Lower leg skin (tissue), 3 donors: Measurements from ENCODE around the gene CYP2A13.

Experiments used
- POLR2A ChIP-seq, 2 donors: fragments of 450-650 bp; IDR thresholded peaks; one replicate each; pipeline ENCODE4 v1.6.1; 2016 to 2017; ENCODE audit warnings: antibody characterized with exemption in 2 of 2, mild to moderate bottlenecking in 1 of 2, moderate library complexity in 1 of 2
- TF ChIP-seq, protein P1 (sequence below), 3 donors: fragments of 450-650 bp; IDR thresholded peaks; one replicate each; pipeline ENCODE4 v1.5.1; 2016; ENCODE audit warnings: antibody characterized with exemption in 3 of 3, mild to moderate bottlenecking in 3 of 3, moderate library complexity in 2 of 3

DNA sequence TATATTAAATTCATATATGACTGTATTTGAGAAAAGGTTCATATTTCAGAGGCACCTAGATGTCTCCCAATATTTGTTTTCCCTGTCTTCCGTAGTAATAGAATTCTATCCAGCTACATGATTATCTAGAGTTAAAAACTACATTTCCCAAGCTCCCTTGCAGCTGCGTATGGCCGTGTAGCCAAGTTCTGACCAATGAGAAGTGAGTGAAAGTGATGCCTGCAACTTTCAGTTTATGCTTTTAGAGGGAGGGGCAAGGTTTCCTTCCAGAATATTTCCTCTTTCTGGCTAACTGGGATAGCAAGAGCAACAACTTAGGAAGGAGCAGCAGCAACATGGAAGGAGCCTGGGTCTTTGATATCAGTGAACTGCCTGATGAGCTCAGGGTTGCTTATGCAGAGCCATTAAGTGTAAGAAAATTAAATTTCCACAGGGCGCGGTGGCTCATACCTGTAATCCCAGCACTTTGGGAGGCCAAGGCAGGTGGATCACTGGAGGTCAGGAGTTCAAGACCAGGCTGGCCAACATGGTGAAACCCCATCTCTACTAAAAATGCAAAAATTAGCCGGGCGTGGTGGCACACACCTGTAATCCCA lies 23.2 kb upstream of the CYP2A13 start:
- TF ChIP-seq, protein P1, sequence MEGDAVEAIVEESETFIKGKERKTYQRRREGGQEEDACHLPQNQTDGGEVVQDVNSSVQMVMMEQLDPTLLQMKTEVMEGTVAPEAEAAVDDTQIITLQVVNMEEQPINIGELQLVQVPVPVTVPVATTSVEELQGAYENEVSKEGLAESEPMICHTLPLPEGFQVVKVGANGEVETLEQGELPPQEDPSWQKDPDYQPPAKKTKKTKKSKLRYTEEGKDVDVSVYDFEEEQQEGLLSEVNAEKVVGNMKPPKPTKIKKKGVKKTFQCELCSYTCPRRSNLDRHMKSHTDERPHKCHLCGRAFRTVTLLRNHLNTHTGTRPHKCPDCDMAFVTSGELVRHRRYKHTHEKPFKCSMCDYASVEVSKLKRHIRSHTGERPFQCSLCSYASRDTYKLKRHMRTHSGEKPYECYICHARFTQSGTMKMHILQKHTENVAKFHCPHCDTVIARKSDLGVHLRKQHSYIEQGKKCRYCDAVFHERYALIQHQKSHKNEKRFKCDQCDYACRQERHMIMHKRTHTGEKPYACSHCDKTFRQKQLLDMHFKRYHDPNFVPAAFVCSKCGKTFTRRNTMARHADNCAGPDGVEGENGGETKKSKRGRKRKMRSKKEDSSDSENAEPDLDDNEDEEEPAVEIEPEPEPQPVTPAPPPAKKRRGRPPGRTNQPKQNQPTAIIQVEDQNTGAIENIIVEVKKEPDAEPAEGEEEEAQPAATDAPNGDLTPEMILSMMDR (IDR thresholded peaks at IDR 0.05) = no peak
- no peak for TF ChIP-seq POLR2A (IDR thresholded peaks at IDR 0.05)
